RWPE2 (cell line): Measurements from ENCODE around the gene OR6Y1.

Experiments used
- ATAC-seq: fragments of 200-7000 bp; cut with Tn5 transposase; 3 replicates; pipeline ENCODE4 v1.9.1; 2021; ENCODE audit warnings: low read depth
- DNase-seq: peaks from one replicate; pipeline ENCODE4 v3.0.0-alpha.2; 2020; ENCODE audit warnings: low spot score
- H3K27ac ChIP-seq: fragments of 450-650 bp; 2 replicates; pipeline ENCODE4 v1.5.1; 2017; ENCODE audit warnings: mild to moderate bottlenecking; ENCODE audit not compliant: poor library complexity, severe bottlenecking
- H3K27me3 ChIP-seq: fragments of 250-450 bp; sonication (Bioruptor Pico); 2 replicates; pipeline ENCODE4 v1.5.1; 2021; ENCODE audit warnings: mild to moderate bottlenecking, moderate library complexity; ENCODE audit not compliant: insufficient read depth, poor library complexity, severe bottlenecking
- H3K36me3 ChIP-seq: fragments of 250-450 bp; sonication (Bioruptor Pico); 2 replicates; pipeline ENCODE4 v1.5.1; 2020; ENCODE audit warnings: low read depth, mild to moderate bottlenecking, moderate library complexity
- H3K4me1 ChIP-seq: fragments of 250-450 bp; sonication (Bioruptor Pico); 2 replicates; pipeline ENCODE4 v1.5.1; 2021; ENCODE audit warnings: mild to moderate bottlenecking, moderate library complexity; ENCODE audit not compliant: insufficient read depth, poor library complexity, severe bottlenecking
- H3K4me3 ChIP-seq: fragments of 250-450 bp; sonication (Bioruptor Pico); 2 replicates; pipeline ENCODE4 v1.5.1; 2021; ENCODE audit warnings: mild to moderate bottlenecking, moderate library complexity; ENCODE audit not compliant: severe bottlenecking
- H3K9me3 ChIP-seq: fragments of 250-450 bp; sonication (Bioruptor Pico); 2 replicates; pipeline ENCODE4 v1.5.1; 2021; ENCODE audit warnings: mild to moderate bottlenecking, moderate library complexity; ENCODE audit not compliant: severe bottlenecking
- CTCF ChIP-seq: fragments of 450-650 bp; IDR thresholded peaks from one replicate; pipeline ENCODE4 v1.5.1; 2017; ENCODE audit warnings: mild to moderate bottlenecking, moderate library complexity; ENCODE audit not compliant: poor library complexity, severe bottlenecking

OR6Y1 gene

GRCh38 chr1:158494796-158495195 is 59.4 kb downstream of the OR6Y1 start:
- DNase-seq (no peak), ATAC-seq (no peak)
- peaks cover 6% of the 10 kb centered on the region for H3K27me3 ChIP-seq
- no peaks in the 10 kb centered on the region for H3K4me1 ChIP-seq
- H3K4me3 ChIP-seq = no peak overlapping the region
- H3K27ac ChIP-seq = no peak overlapping the region
- no peaks in the 10 kb centered on the region for H3K9me3 ChIP-seq
- no peak for TF ChIP-seq CTCF
- H3K36me3 ChIP-seq = no peaks in the 10 kb centered on the region
